CD4-positive, alpha-beta T cell treated with Interleukin-1 beta for 1 hour (primary cell): Measurements from ENCODE around the gene MEIS2.

Experiments used
- DNase-seq, 2 donors: peaks; one replicate each; pipeline ENCODE4 v3.0.0-alpha.2; 2020 to 2022

Gene MEIS2

DNA sequence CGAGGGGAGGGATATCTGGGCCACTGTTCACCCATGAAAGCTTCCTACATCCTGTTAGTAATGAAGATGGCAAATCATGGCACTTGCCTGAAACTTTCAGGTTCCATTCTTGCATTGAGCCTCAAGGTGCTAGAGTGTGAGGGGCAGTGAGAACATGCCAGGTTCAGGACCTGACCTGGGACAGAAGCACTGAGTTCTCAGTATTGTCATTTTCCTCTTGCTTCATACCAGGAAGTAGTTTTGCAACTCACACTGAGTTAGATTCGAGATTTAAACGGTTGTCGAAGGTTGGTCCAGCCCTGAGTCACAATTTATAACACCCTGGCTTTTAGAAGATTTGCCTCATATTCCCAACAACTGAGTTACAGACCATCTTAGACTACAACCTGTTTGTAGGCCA, 11.8 kb upstream of the MEIS2 start:
- DNase-seq = no peak

DNA sequence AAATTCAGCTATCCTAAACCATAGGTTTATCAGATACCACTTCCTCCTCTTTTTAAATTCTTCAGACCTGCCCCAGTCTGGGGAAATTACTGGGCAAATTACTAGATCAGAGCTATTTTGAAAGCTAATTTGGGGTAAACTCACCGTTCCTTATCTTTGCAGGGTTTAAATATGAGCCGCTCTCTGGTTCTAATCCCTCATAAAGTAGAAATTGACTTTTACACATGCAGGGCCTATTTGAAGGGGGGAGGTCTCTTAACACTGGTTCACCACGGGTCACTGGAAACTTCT, 11.0 kb upstream of the MEIS2 start:
- DNase-seq = no peak

DNA sequence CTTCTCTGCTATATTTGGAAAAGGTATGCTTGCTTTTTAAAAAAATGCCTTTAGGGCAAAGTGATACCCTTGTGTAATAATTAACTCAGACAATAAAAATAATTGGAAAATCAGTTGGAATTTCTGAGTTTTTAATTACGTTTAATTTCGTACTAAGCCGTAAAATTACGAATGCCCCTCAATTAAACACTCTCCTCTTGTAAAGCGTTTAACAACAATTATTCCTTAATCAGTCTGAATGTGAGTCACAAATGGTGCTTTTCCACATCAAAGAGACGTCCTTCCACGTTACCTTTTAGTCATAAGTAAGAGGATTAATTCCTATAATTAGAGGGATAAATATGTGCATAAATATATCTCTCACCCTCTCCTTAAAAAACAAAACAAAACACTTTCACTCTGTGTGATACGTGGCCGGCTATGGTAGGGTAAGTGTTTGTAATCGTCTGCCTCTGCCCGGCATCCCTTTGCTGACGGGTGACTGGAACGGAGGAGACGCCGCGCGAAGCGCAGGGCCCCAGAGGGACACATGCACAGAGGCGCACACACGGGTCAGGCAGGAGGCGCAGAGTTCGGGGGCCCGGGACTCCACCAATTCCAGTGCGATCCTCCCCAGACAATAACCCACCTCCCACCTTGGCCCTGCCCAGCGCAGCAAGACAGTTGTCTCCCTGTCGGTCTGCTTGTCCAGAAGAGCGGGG, 9.7 kb upstream of the MEIS2 start:
- no peak for DNase-seq

DNA sequence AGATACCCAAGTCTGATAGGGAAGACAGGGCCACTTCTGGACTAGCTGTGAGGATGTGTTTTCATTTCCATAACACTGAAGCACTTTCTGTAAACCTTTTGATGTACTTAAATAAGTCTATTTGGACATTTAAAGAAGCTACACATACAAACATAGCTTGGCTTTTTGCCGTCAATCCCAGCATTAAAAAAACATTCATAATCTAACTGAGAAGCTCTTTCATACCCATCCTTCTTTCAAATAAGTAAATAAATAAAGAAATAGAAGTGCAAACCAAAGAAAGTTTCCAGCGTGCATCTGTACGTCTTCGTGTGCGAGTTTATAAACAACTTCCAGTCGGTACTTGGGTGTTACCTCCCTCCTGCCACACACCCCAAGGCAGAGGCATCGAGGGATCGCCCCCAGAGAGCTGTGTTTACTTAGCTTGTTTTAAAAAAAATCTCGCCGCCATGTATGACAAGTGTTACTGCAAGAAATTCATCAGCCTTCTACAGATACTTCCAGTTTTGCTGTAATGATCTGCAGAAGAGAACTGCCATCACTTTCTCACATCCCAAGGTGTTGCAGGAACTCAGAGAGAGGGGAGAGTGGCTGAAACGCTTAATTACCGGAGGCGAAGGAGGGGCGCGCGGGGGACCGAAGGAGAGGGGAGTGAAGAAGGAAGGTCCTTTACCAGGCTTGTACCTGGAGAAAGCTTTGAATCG, 9.0 kb upstream of the MEIS2 start:
- DNase-seq = no peak

DNA sequence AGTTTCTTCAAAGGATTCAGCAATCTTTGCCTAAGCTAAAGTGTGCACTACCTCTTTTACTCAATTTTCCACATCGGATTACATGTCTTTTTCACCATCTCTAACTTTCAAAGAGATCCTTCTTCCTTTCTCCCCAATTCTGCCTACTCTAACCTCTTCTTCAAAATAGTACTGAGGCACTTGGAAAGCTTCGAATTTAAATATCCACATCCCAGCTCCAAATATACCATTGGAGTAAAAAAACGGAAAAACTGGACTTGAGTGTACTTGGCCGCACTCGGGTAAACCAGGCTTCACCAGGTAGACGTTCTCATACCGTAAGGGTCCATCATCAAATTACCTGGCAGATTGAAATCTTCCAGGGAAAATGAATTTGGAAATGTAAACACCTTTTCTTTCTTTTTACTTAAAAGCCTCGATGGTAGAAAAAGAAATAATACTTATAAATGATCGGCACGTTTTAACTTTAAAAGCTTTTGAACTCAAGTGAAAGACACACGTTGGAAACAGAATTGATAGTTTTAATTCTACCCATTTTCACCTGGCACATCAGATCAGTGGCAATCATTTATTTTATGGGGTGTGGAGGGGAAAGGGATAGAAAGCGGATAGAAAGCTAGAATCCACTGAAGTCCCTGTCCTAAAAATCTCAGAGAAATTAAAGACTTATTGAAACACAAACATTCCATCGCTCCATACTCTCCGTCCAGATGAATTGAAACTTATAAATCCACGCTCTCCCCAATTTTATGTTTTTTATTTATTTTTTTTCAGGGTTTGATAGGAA, 8.2 kb upstream of the MEIS2 start:
- DNase-seq = no peak

DNA sequence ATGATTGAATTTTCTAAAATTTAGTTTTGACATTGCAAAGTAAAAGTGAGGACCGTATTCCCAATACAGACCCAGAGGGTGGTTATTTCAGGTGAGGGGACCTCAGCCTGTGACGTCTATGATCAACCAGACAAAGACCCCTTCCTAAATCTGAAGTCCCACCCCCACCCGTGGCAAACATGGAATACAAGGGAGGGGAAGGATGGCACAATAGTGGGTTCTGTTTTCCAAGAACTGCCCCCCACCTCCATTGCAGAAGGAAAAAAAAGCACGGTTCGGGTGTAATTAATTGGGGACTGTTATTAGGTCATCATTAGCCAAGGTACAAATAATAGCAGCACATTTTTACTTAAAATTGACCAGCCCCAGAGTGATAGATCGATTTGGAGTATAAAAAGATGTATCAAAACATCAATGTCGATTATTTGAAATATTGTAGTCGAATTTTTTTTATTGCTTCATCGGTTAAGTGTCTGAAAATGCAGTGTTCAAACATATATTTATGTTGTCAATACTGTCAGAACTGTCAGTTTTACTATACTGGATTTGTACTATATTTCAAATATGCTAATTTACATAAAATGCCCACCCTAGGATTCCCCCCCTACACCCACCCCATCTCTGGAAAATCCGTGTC, 7.5 kb upstream of the MEIS2 start:
- DNase-seq = no peak

DNA sequence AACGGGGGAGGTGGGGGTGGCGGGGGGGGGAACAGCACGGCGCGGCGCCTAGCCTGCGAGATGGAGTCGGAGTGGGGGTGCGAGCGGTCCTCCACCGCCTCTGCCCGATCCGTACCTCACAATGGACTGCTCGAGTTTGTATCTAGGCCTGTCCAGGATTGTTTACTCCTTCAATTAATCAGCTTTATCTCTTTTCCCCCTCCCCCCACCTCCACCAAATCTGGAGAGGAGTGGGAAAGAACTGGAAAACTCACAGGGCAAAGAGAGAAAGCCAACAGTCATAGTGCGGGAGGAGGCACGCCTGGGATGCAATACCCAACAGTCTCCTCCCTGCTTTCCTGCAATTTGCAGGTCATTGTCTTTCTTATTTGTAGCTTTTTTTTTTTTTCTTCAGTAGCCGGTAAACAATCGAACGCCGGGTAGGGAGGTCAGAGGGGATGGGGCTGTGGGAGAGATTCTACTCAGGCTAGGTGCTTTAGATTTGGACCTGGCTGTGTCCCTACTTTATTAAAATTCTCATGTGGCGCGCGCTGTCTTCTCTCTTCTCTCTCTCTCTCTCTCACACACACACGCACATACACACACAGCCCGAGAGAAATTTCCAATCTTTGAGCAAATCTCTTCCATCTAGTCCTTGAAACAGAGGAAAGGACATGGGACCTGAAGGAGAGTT, 6.9 kb upstream of the MEIS2 start:
- no peak for DNase-seq

DNA sequence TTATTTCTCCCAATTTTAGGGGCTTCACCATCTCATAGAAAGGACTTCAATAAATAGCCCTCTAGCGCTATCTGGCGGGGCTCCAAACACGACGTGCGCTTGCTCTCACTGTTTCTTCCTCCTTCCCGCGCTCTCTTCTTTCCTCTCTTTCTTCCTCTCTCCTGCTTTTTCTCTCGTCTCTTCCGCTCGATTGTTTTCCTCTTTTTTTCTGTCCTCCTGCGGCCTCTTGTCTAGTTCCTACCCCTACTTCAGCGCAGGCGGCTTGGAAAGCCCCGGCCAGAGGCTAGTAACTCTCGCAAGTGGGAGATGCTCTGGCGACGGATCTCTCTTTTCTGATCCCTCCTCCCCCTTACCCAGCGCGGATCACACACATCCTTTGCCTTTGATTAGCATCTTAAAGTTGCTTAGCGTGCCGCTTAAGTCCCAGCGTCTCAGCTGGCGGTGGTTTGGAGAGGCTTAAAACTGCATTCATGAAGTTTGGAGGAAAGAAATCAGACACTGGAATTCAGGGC, 6.2 kb upstream of the MEIS2 start:
- no peak for DNase-seq

DNA sequence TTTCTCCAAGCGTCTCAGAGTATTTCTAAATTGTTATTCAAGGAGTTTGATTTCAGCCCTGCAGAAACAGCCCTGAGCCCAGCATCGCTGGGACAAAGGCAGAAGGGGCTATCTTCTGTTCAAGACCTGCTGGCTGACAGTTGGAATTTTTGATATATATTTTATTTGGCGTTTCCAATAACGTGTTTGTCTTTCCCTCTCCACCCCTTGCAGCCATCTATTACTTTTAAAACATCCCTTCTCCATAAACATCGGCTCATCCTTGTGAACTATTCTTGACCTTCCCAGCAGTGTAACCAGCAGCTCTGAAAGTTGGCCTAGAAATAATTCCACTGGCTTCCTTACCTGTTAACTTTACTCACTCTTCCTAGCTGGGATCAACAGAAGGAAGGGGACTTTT, 5.5 kb upstream of the MEIS2 start:
- DNase-seq = no peak

DNA sequence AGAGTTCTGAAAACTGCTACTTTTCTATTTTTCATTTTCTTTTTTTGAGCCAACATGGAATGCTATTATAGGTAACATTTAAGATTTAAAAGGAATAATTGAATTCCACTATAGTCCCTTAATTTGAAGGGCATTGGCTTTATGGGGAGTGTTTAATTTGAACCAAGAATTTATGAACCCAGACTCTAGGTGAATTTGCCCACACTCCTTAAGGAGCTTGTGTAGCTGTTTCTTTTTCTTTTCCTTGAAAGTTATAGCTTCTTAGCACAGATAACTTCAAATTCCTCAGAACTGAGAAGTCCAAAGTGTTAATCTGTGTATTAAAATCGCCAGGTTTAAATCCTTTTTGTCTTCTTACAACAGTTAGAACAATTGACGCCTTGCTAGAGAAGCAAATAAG, 4.7 kb upstream of the MEIS2 start:
- no peak for DNase-seq

DNA sequence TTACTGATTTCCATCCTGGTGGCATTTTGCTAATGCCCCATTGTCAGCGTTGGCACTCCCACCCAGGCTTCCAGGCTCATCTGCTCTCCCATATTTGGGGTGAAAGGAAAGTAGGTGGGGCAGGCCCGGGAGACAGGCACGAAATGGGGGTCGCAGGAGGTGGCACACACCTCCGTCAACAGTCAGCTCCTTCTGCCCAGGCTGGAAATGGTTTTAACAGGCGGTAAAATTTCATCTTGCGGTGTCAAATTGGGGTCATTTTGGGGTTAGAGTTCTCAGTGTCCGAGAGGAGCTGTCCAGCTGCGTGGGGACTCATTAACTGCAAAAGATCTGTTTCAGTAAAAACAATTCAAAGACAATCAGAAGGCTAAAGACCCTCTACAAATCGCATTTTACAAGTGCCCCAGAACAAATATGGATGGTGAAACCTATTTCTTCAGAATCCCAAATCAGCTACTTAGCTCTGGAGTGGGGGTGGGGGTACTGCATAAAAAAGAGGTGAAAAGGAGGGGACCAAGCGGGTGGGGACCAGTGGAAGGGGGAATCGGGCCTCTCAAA, 4.2 kb upstream of the MEIS2 start:
- no peak for DNase-seq

DNA sequence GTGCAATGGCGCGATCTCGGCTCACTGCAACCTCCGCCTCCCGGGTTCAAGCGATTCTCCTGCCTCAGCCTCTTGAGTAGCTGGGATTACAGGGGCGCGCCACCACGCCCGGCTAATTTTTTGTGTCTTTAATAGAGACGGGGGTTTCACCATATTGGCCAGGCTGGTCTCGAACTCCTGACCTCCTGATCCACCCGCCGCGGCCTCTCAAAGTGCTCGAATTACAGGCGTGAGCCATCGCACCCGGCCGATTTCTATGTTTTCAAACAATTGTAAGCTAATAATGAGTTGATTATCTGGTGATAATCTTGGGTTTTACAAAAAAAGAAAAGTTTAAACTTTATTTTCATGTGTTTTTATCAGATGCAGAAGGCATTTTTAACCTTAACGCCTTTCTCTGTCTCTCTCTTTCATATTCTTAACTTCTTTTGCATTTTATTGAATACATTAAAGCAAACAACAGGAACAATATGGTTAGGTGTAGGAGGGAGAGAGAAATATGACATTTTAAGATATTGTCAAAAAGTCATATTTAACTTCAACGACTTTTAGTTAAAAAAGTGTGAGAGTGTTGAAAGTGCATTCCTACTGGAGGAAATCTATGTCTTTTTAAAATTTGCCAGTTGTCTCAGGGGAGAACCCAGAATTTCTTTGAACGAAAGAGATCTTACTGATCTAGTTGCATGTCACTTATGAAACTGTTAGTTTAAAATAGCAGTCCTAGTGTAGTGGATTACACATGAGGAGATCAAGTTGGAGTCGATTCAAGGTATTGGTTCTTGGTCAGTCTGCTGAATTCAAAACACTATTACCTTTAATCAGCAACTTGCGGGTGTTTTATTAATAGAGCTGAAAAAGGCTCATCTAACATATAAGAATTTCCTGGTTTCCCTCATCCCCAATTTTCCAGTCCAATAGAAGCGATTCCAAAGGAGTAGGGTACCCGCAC, 3.4 kb upstream of the MEIS2 start:
- DNase-seq = no peak

DNA sequence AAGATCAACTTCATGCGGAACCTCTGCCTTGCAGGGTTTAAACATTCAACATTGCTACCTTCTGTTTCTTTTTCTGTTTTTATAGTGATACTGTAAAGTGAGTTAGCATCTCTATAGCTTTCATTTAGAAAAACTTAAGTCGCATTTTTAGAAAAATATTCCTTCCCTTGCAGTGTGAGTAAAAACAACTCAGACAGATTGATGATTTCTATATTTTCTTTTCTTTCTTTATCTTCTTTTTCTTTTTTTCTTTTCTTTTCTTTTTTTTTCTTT, 2.8 kb upstream of the MEIS2 start:
- DNase-seq = no peak

DNA sequence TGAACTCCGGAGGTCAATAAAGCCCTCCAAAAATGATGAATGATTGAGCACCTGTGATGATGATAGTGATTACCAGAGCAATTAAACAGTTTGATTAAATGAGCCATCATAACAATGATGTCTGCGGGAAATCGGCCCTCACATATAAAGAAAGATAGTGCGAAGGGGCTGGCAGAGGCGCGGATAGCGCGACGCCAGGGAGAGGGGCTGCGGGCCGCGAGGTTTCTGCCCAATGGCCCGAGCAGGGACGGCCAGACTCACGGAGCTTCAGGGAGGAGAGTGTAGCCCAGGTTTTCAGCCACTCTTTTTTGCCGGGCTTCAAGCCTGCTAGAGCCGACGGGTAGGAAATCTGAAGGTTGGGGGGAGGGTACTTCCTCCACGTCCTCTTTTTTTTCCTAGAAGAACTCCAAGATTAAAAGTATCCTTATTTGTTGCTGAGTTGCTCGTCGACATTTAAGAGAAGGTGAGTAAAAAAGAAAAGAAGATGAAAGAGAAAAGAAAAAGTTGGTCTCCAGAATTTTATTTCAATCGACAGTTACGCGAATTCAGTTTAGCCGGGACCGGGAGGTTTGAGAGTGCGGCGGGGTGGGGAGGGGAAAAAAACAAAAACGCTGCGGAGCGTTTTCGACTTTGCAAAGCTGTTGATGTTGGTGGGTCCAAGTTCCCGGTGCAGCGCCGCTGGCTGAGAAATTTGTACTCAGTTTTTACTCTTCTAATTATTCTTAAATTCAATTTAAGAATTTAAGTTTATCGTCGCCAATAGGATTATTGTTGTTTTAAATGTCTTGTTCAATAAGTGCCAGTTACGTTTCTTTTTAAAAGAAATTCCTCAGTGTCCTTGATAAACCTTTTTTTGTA, 2.2 kb upstream of the MEIS2 start:
- no peak for DNase-seq

DNA sequence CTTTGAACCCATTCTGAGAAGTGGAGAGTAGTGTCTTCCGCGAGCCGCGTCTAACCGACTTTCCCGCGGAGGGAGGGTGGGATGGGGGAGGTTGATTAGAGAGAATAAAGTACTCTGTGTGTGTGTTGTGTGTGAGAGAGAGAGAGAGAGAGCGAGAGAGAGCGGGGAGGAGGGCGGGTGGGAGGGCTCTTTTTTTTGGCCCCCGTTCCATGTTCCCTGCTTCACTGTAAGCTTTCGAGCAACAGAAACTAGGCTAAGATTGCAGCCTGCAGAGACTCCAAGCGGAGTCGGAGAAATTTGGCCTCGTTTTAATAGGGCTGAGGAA, 1.6 kb upstream of the MEIS2 start:
- no peak for DNase-seq

DNA sequence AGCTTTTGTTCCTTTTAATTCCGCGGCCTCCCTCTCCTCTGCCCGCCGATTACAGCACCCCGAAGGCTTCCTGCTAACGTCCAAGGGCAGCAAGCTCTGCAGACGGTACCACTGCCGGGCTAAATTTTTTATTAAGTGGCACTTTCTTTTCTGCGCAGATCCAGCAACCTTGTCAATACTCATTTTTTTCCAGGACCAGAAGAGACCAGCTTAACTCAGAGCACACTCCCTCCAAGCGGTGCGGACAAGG, 542 bp upstream of the MEIS2 start:
- DNase-seq = no peak

DNA sequence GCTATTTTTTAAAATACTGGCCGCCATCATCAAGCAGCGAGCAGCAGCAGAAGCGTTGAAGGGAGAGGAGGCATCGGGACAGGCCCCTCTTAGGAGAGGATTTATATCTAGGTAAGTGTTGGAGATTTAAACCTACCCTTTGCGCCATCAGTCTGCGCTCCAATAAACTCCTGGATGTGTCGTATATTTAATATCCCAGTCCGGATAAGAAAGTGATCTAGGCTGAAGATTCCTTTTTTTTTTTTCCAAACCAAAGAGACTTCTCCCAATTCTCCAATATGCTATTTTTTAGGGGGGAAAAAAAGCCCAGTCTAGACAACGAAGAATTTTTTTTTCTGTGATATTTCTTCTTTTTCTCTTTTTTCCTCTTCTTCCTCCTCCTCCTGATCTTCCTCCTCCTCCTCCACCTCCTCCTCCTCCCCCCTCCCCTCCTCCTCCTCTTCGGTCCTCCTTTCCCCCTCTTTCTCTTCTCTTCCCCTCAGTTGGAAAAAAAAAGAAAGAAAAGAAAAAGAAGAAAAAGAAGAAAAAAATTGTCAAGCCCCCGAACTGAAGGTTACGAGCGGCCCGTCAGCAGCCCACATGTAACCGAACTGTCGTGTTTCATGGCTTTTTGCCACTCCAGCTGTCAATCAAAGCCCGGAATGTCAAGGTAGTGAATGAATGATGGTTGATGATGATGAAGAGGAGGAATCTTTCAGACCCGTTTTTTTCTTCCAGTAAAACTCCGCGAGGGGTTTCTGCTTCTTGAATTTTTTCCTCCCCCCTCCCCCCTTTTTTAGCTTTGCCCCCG, 835 bp downstream of the MEIS2 start:
- no peak for DNase-seq

DNA sequence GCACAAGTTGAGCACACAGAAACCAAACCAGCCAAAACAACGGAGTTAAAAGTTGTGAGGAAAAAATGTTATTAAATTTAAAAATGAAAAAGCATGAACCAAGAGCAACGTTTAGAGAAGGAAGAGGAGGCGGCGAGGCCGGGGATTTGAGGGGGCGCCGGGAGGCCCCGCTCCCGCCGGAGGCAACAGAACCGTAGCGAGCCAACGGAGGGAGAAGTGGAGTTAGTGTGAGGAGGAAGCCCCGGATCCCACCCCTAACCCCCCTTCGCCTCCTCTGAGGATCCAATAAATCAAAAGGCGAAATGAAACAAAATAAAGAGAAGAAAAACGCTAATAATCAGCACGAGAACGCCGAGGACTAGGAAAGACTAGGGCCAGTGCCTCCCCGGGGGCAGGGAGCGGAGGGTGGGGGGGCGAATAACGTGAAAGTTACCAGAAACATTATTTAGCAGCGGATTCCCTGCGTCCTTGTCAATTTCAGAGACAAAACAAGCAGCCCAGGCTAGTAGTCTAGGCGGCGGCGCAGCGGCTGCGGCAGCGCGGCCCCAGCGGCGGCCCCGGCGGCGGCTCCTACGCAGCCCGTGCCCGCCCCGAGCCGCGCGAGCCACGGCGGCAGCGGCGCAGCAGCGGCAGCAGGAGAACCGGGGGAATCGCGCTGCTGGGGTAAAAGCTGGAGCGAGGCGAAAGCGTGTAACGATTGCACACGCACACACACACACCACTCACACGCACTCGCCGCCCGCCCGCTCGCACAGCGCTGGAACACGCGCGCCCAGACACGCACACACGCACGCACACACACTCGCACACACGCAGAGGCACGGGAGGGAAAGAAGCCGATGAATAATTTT, 1.7 kb downstream of the MEIS2 start:
- DNase-seq = no peak

DNA sequence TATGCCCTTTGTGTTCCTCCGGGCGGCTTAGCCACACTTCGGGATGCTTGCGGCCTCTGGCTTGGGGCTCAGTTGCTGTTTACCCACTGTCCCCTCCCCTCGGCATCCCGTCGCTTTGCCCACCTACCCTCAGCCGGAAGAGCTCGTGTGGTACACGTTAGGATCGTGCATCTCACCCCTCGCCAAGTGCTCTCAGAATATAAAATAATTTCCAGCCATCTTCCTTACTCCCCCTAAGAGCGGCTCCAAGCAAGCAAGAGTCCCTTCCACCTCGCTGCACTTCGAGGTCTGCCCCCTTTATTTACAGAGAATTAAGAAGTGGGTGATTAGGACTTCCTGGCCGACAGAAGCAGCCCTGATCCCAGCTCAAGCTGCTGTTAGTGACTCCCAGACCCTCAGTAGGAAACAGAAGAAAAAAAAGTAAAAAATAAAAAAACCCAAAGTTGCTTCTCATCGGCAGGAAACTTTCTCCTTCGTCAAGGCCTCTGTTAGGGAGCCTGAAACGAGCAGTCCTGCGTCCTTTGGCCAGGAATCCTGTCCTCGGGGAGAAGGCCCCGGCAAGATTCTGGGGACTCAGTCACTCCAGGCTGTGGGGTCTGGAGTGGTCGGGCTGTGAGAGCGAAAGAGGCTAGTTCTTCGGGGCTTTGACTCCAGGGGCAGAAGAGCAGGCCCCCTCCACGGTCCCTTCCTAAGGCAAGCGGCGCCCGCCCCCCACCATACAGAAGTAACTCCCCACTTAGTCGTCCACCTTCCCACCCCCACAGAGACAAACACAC, 3.0 kb downstream of the MEIS2 start:
- no peak for DNase-seq
